GM19463 (cell line): ENCODE data around the gene ZNF362.
"Not testable (repeated sequence)": the region's sequence is repeated elsewhere in the genome, so short reads cannot be mapped to it uniquely, and the experiment has no call there.

Experiments
- ATAC-seq: cut with Tn5 transposase; IDR thresholded peaks from one replicate; pipeline ENCODE4 v1.9.1; 2021; ENCODE audit warnings: mild to moderate bottlenecking, moderate library complexity; ENCODE audit not compliant: unreplicated experiment

The ZNF362 gene

GRCh38 chr1:33302325-33302724 is 46.0 kb downstream of the ZNF362 start:
- no peak for ATAC-seq

- ATAC-seq = no peak
These were observed 48.7 kb downstream of the ZNF362 start for GRCh38 chr1:33305016-33305415.

GRCh38 chr1:33305816-33306652 is 49.7 kb downstream of the ZNF362 start:
- ATAC-seq = no peak

GRCh38 chr1:33306653-33307493 is 50.6 kb downstream of the ZNF362 start:
- ATAC-seq = no peak

GRCh38 chr1:33307494-33307864 is 51.2 kb downstream of the ZNF362 start:
- no peak for ATAC-seq

GRCh38 chr1:33309351-33309750 is 53.1 kb downstream of the ZNF362 start:
- ATAC-seq = not testable (repeated sequence)

GRCh38 chr1:33310702-33311101 is 54.4 kb downstream of the ZNF362 start:
- ATAC-seq = no peak

- ATAC-seq = no peak
These were observed 55.6 kb downstream of the ZNF362 start for GRCh38 chr1:33311706-33312412.

- no peak for ATAC-seq
These were observed 56.1 kb downstream of the ZNF362 start for GRCh38 chr1:33312413-33312749.

GRCh38 chr1:33314416-33314815 is 58.1 kb downstream of the ZNF362 start:
- no peak for ATAC-seq

- no peak for ATAC-seq
These were observed 60.3 kb downstream of the ZNF362 start for GRCh38 chr1:33316601-33317000.

- ATAC-seq = no peak
These were observed 61.1 kb downstream of the ZNF362 start for GRCh38 chr1:33317354-33317753.

GRCh38 chr1:33317946-33318345 is 61.7 kb downstream of the ZNF362 start:
- no peak for ATAC-seq

- ATAC-seq = no peak
These were observed 63.1 kb downstream of the ZNF362 start for GRCh38 chr1:33319186-33319948.

- no peak for ATAC-seq
These were observed 63.8 kb downstream of the ZNF362 start for GRCh38 chr1:33319949-33320618.

- ATAC-seq = no peak
These were observed 64.4 kb downstream of the ZNF362 start, which contains the start of gene A3GALT2 for GRCh38 chr1:33320619-33321165. Gene A3GALT2 (minus strand): TSS chr1:33321098. CDS start chr1:33321098, 0 bp downstream.

GRCh38 chr1:33321178-33321577 is 64.9 kb downstream of the ZNF362 start:
- no peak for ATAC-seq

- no peak for ATAC-seq
These were observed 65.8 kb downstream of the ZNF362 start for GRCh38 chr1:33322109-33322508.

- ATAC-seq = no peak
These were observed 66.7 kb downstream of the ZNF362 start for GRCh38 chr1:33322870-33323585.
